Natural killer cell (primary cell): Measurements from ENCODE around the gene ADAMTS3. TPM values are rescaled to one million over a fixed set of nuclear protein-coding genes. Genes with fewer than 3 reads are reported as not detected.

Source experiments
- ATAC-seq, 3 donors: fragments of 150-1000 bp in 2 of 3; fragments of 200-7000 bp in 1 of 3; cut with Tn5 transposase; 1 replicate in 1 of 3; 2 replicates in 2 of 3; pipeline ENCODE4 v1.10.0; 2021; ENCODE audit warnings: mild to moderate bottlenecking in 2 of 3, moderate library complexity in 2 of 3
- DNase-seq, 2 donors: peaks; one replicate each; pipeline versions ENCODE4 v3.0.0 to v3.0.0-alpha.2; 2013 to 2021; ENCODE audit warnings: mixed read lengths in 1 of 2
- H3K27ac ChIP-seq: one replicate; pipeline ENCODE4 v1.5.1; 2013; ENCODE audit warnings: mild to moderate bottlenecking, low read length
- H3K27me3 ChIP-seq: one replicate; pipeline ENCODE4 v1.6.1; 2013; ENCODE audit warnings: low read length; ENCODE audit not compliant: control insufficient read depth, insufficient read depth
- H3K36me3 ChIP-seq: one replicate; pipeline ENCODE4 v1.6.1; 2013; ENCODE audit warnings: low read length; ENCODE audit not compliant: control insufficient read depth, insufficient read depth
- H3K4me1 ChIP-seq: one replicate; pipeline ENCODE4 v1.6.1; 2013; ENCODE audit warnings: low read length; ENCODE audit not compliant: control insufficient read depth, insufficient read depth
- H3K4me3 ChIP-seq: one replicate; pipeline ENCODE4 v1.5.1; 2013; ENCODE audit warnings: low read length
- H3K9me3 ChIP-seq: one replicate; pipeline ENCODE4 v1.6.1; 2013; ENCODE audit warnings: low read length; ENCODE audit not compliant: control insufficient read depth, insufficient read depth
- H3K27ac Mint-ChIP-seq, 2 donors: one replicate each; pipeline ENCODE4 v1.8.0; 2022; ENCODE audit warnings: mild to moderate bottlenecking in 2 of 2, mixed read lengths in 2 of 2, moderate library complexity in 1 of 2
- H3K27me3 Mint-ChIP-seq, 2 donors: one replicate each; pipeline ENCODE4 v1.8.0; 2022; ENCODE audit warnings: low read depth in 2 of 2, mixed read lengths in 2 of 2
- H3K36me3 Mint-ChIP-seq: one replicate; pipeline ENCODE4 v1.8.0; 2022; ENCODE audit warnings: mixed read lengths
- H3K4me1 Mint-ChIP-seq, 2 donors: one replicate each; pipeline ENCODE4 v1.8.0; 2022; ENCODE audit warnings: mixed read lengths in 2 of 2
- H3K4me3 Mint-ChIP-seq: one replicate; pipeline ENCODE4 v1.8.0; 2022; ENCODE audit warnings: mild to moderate bottlenecking, moderate library complexity, mixed read lengths
- H3K9me3 Mint-ChIP-seq, 2 donors: one replicate each; pipeline ENCODE4 v1.8.0; 2022; ENCODE audit warnings: mixed read lengths in 2 of 2
- WGBS: methylation state at CpG from one replicate; pipeline ENCODE4 v1.1.7; 2013; ENCODE audit warnings: missing lambda C conversion rate; ENCODE audit not compliant: insufficient coverage; 5-methylcytosine and 5-hydroxymethylcytosine counted together
- intact Hi-C: fragments of 100-400 bp; cut with micrococcal nuclease; formaldehyde crosslinking; loops from one replicate; pipeline ENCODE4 v1.14.2; 2022
- total RNA-seq, 4 donors: library from RNA; stranded (reverse); fragments of 120-200 nt in 1 of 4; gene quantifications; one replicate each; pipeline versions ENCODE4 v1.2.3 to v1.2.4, GENCODE V29; 2013 to 2022
- TF ChIP-seq, protein P1 (sequence below): fragments of 200-600 bp; IDR thresholded peaks from one replicate; pipeline ENCODE4 v1.8.0; 2022; ENCODE audit warnings: antibody characterized with exemption

The ADAMTS3 gene
- total RNA-seq, 3 donors from 2014 or later (not counting 1 experiment from before 2014, with no cell fraction given) = 0.30 TPM; not detected in 2

DNA sequence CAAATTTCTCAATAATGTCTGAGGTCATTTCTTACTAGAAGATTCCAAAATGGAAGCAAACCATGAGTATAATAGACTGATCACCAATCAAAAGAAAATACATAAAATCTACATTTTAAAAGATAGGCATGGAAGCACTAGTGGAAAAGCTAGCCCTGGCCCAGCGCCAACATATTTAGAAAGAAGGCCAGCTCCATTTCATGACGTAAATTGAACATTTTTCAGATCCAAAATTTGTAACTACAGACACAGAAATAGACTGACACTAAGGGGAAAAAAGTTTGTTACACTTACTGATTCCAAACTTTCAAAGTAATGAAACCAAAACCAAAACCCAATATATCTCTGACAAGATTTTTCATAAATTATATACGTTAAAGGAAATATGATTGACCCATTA lies 117.7 kb downstream of the ADAMTS3 start:
- DNase-seq = no peak
- Histone ChIP-seq H3K4me3 (no peak overlapping the region), H3K9me3 (no peaks in the 10 kb centered on the region), H3K4me1 (no peaks in the 10 kb centered on the region), H3K27ac (no peak overlapping the region), H3K36me3 (no peaks in the 10 kb centered on the region), H3K27me3 (no peaks in the 10 kb centered on the region)
- intact Hi-C loops = no loop called here
- peaks cover 0 to 2% of the 10 kb centered on the region in 2 donors for H3K9me3 Mint-ChIP-seq
- H3K27me3 Mint-ChIP-seq = no peaks in the 10 kb centered on the region
- H3K4me1 Mint-ChIP-seq = no peaks in the 10 kb centered on the region
- WGBS = 92% methylated on average over 2 of the region's 3 CpGs
- no peak overlapping the region for H3K27ac Mint-ChIP-seq
- ATAC-seq = no peak
- no peak overlapping the region for H3K4me3 Mint-ChIP-seq
- no peaks in the 10 kb centered on the region for H3K36me3 Mint-ChIP-seq
- TF ChIP-seq, protein P1, sequence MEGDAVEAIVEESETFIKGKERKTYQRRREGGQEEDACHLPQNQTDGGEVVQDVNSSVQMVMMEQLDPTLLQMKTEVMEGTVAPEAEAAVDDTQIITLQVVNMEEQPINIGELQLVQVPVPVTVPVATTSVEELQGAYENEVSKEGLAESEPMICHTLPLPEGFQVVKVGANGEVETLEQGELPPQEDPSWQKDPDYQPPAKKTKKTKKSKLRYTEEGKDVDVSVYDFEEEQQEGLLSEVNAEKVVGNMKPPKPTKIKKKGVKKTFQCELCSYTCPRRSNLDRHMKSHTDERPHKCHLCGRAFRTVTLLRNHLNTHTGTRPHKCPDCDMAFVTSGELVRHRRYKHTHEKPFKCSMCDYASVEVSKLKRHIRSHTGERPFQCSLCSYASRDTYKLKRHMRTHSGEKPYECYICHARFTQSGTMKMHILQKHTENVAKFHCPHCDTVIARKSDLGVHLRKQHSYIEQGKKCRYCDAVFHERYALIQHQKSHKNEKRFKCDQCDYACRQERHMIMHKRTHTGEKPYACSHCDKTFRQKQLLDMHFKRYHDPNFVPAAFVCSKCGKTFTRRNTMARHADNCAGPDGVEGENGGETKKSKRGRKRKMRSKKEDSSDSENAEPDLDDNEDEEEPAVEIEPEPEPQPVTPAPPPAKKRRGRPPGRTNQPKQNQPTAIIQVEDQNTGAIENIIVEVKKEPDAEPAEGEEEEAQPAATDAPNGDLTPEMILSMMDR = no peak

GRCh38 chr4:72449705-72450104 lies 119.3 kb downstream of the ADAMTS3 start:
- no peak overlapping the region for H3K4me3 Mint-ChIP-seq
- Histone ChIP-seq H3K36me3 (no peaks in the 10 kb centered on the region), H3K9me3 (no peaks in the 10 kb centered on the region), H3K27me3 (no peaks in the 10 kb centered on the region), H3K27ac (no peak overlapping the region), H3K4me3 (no peak overlapping the region), H3K4me1 (no peaks in the 10 kb centered on the region)
- intact Hi-C loops = no loop called here
- TF ChIP-seq, protein P1 = no peak
- peaks cover 2% of the 10 kb centered on the region in 2 donors for H3K9me3 Mint-ChIP-seq
- no peaks in the 10 kb centered on the region for H3K36me3 Mint-ChIP-seq
- H3K27ac Mint-ChIP-seq = no peak overlapping the region
- DNase-seq (no peak), ATAC-seq (no peak)
- no peaks in the 10 kb centered on the region for H3K27me3 Mint-ChIP-seq
- 56% methylated on average over 1 of the region's 1 CpG for WGBS
- no peaks in the 10 kb centered on the region for H3K4me1 Mint-ChIP-seq

DNA sequence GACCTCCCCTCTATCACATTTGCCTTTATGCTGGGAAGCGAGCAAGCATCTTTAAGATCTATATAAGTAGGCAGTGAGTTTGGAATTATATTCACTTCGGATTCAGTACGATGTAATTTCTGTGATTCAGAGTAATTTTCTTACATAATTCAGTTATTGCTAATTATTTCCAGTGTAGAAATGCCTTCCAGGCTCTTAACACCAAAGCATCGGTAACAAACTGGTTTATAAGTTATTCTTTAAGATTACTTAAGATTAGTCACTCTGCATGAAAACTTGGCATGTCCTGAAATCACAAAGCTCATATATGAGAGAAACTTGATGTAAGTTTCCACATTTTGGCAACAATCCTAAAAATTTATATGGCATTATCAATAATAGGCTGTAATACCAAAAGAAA lies 120.8 kb downstream of the ADAMTS3 start:
- Mint-ChIP-seq H3K36me3 (no peaks in the 10 kb centered on the region), H3K27ac (no peak overlapping the region), H3K4me1 (no peaks in the 10 kb centered on the region), H3K4me3 (no peak overlapping the region), H3K27me3 (no peaks in the 10 kb centered on the region), H3K9me3 (peaks cover 0 to 2% of the 10 kb centered on the region in 2 donors)
- Histone ChIP-seq H3K4me1 (no peaks in the 10 kb centered on the region), H3K9me3 (no peaks in the 10 kb centered on the region), H3K27ac (no peak overlapping the region), H3K36me3 (no peaks in the 10 kb centered on the region), H3K27me3 (no peaks in the 10 kb centered on the region), H3K4me3 (no peak overlapping the region)
- intact Hi-C loops = no loop called here
- DNase-seq (no peak), ATAC-seq (no peak)
- TF ChIP-seq, protein P1 = no peak
- WGBS = 83% methylated on average over 1 of the region's 4 CpGs

DNA sequence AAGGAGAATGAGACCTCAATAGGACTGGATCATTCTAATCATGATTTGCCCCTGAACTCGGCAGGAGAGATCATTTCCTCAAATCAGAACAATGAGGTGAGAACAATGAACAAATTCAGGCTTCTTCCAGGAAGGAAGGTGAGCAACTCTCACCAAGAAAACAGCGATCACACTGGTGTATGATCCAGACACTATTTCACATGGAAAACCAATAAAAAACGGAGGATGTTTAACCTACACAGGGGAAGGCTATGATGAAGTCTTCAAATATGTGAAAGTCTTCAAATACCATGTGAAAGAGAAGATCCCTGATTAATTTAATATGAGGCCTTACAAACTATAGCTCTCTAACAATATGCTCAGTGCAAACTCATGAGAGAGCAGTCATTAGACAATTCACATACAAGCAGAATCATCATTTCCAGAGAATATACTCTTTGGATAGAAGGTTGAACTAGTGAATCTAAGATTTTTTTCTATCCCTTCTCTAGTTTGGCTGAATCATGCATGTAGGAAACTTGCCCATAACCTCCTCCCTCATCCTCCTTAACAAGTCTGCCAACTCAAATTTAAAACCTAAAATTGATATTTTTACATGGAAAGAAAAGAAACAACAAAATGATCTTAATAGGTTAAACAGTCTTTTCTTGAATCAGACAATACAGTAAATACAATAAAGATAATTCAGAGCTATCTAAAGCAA lies 122.5 kb downstream of the ADAMTS3 start:
- DNase-seq (no peak), ATAC-seq (no peak)
- intact Hi-C loops = no loop called here
- H3K4me1 ChIP-seq = no peaks in the 10 kb centered on the region
- Mint-ChIP-seq H3K9me3 (peaks cover 5 to 6% of the 10 kb centered on the region in 2 donors), H3K27me3 (no peaks in the 10 kb centered on the region), H3K27ac (no peak overlapping the region), H3K36me3 (no peaks in the 10 kb centered on the region), H3K4me3 (no peak overlapping the region), H3K4me1 (no peaks in the 10 kb centered on the region)
- H3K36me3 ChIP-seq = no peaks in the 10 kb centered on the region
- H3K4me3 ChIP-seq = no peak overlapping the region
- no peaks in the 10 kb centered on the region for H3K27me3 ChIP-seq
- no peaks in the 10 kb centered on the region for H3K9me3 ChIP-seq
- WGBS = 91% methylated on average over 2 of the region's 3 CpGs
- TF ChIP-seq, protein P1 = no peak
- no peak overlapping the region for H3K27ac ChIP-seq
